ENCODE results near the gene DNAL1. TPM values are rescaled to one million over a fixed set of nuclear protein-coding genes. Genes with fewer than 3 reads are reported as not detected.
A peak's percentile ranks its signal among the peaks of the same experiment; 100 is the strongest.

DNAL1 gene
- total RNA-seq (6.0 TPM), polyA plus RNA-seq (4.1 TPM)
- long read RNA-seq, donor 1, full-length matches to known transcripts, result 1 of 1 reads
- long read RNA-seq, donor 1, partial matches to known transcripts, result 0 of 1 reads
- long read RNA-seq, donor 1, other reads (novel, unspliced or antisense), result 0 of 1 reads
- long read RNA-seq, donor 2, result 0 reads
- long read RNA-seq, donor 3, full-length matches to known transcripts, result 1 of 1 reads
- long read RNA-seq, donor 3, partial matches to known transcripts, result 0 of 1 reads
- long read RNA-seq, donor 3, other reads (novel, unspliced or antisense), result 0 of 1 reads
- long read RNA-seq, donor 4, result 0 reads
- long read RNA-seq, donor 5, full-length matches to known transcripts, result 2 of 2 reads
- long read RNA-seq, donor 5, partial matches to known transcripts, result 0 of 2 reads
- long read RNA-seq, donor 5, other reads (novel, unspliced or antisense), result 0 of 2 reads
- long read RNA-seq, donor 6, result 0 reads
- long read RNA-seq, donor 7, full-length matches to known transcripts, result 1 of 1 reads
- long read RNA-seq, donor 7, partial matches to known transcripts, result 0 of 1 reads
- long read RNA-seq, donor 7, other reads (novel, unspliced or antisense), result 0 of 1 reads
- long read RNA-seq, donor 8, result 0 reads
- long read RNA-seq, donor 9, full-length matches to known transcripts, result 2 of 2 reads
- long read RNA-seq, donor 9, partial matches to known transcripts, result 0 of 2 reads
- long read RNA-seq, donor 9, other reads (novel, unspliced or antisense), result 0 of 2 reads
- long read RNA-seq, donor 10, partial matches to known transcripts, result 0 of 1 reads
- long read RNA-seq, donor 10, other reads (novel, unspliced or antisense), result 0 of 1 reads

DNA sequence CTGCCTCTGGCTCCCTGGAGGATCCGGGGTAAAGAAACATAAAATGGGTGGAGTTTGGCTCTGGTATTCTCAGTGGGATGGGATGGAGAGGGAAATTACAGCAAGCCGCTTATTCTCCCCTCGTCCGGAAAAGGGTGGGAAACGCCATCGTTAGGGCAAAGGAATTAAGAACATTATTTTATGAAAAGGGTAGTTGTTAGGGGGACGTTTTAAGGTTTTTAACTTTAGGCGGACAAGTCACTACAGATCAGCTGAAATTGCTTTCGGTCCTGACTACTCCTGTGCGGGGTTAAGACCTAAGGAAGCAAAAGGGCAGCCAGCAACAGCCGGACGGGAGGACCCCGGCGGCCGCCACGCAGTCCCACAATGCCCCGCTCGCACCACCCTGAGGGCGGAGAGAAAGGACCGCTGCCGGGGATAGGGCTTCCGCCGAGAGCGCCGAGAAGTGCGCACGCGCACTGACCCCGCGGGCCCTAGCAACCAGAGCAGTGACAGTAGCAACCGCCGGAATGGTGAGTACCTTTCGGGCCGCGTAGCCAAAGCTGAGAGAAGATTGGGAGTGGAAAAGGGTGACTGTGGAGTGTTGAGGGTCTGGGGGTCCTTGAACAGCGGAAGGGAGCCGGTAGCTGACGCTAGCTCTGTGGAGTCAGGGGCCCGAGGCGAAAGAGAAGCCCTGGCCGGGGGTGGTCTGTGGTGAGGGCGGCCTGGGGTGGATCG, at the start of gene DNAL1:
Gene DNAL1 (plus strand): TSS at position 456 of the 717 bp plus-strand sequence. CDS start 54 bp downstream, at position 510.
- Histone ChIP-seq H3K9me3 (ENCODE audit: control insufficient read depth in 2 of 2, insufficient read depth in 1 of 2, low read length in 1 of 2) (no peaks in the 10 kb centered on the region), H3K36me3 (ENCODE audit: control insufficient read depth in 2 of 2, insufficient read depth in 2 of 2, low read length in 1 of 2) (no peaks in the 10 kb centered on the region), H3K27me3 (ENCODE audit: control insufficient read depth in 2 of 2, insufficient read depth in 1 of 2, low read length in 1 of 2) (no peaks in the 10 kb centered on the region), H3K4me3 (ENCODE audit: low read length in 2 of 2) (peak within 1 kb of the TSS; percentile 83 to 94), H3K4me1 (ENCODE audit: control insufficient read depth in 2 of 2, insufficient read depth in 2 of 2, low read length in 2 of 2) (peaks cover 4 to 8% of the 10 kb centered on the region in 2 donors), H3K27ac (ENCODE audit: low read depth in 1 of 2, low read length in 1 of 2) (peak within 1 kb of the TSS; percentile 56 to 75)
- WGBS, result under 1% methylated on average over 43 of the region's 43 CpGs
- DNase-seq (ENCODE audit: low read depth in 6 of 9, low spot score in 9 of 9), result peak; percentile 73 to 93 (median 84)

DNA sequence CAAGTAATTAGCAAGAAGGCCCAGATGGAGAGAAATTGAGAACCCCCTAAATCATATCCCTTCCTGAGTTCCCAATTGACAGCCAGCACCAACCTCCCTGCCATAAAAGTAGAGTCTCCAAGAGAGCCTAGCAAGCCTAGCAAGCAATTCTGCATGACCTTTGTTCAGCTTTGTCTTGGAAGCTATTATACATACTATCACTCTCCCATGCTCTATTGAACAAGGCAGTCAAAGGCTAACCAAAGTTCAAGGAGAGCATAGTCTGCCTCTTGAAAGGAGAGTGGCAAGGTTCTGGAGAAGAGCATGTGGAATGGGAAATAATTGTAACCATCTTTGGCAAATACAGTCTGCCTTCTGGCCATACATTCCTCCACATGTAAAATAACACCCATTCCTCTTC, 45.3 kb upstream of the DNAL1 start:
- no peaks in the 10 kb centered on the region for H3K4me1 ChIP-seq (ENCODE audit: control insufficient read depth in 2 of 2, insufficient read depth in 2 of 2, low read length in 2 of 2)
- no peaks in the 10 kb centered on the region for H3K36me3 ChIP-seq (ENCODE audit: control insufficient read depth in 2 of 2, insufficient read depth in 2 of 2, low read length in 1 of 2)
- DNase-seq (ENCODE audit: low read depth in 6 of 9, low spot score in 9 of 9), result no peak
- no peak overlapping the region for H3K4me3 ChIP-seq (ENCODE audit: low read length in 2 of 2)
- no peaks in the 10 kb centered on the region for H3K9me3 ChIP-seq (ENCODE audit: control insufficient read depth in 2 of 2, insufficient read depth in 1 of 2, low read length in 1 of 2)
- no peaks in the 10 kb centered on the region for H3K27me3 ChIP-seq (ENCODE audit: control insufficient read depth in 2 of 2, insufficient read depth in 1 of 2, low read length in 1 of 2)
- no peak overlapping the region for H3K27ac ChIP-seq (ENCODE audit: low read depth in 1 of 2, low read length in 1 of 2)

DNA sequence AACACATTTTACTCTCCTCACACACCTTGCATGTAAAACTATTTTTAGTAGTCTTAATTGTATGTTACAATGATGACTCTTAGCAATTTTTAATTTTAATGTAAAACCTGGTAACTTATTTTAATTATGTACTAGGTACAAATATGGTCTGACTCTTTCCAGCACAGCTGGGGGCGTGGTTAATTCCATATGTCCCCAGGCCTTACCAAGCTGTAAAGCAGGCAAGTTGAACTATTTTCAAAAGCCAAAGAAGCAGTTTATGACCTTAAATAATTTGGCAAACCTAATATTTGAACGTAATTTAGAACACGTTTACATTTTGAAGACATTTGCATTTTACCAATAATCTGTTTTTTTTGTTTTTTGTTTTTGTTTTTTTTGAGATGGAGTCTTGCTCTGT, 41.8 kb upstream of the DNAL1 start:
- H3K9me3 ChIP-seq (ENCODE audit: control insufficient read depth in 2 of 2, insufficient read depth in 1 of 2, low read length in 1 of 2), result peaks cover 0 to 7% of the 10 kb centered on the region in 2 donors
- H3K27ac ChIP-seq (ENCODE audit: low read depth in 1 of 2, low read length in 1 of 2), result no peak overlapping the region
- DNase-seq (ENCODE audit: low read depth in 6 of 9, low spot score in 9 of 9), result no peak
- H3K4me3 ChIP-seq (ENCODE audit: low read length in 2 of 2), result no peak overlapping the region
- H3K4me1 ChIP-seq (ENCODE audit: control insufficient read depth in 2 of 2, insufficient read depth in 2 of 2, low read length in 2 of 2), result no peaks in the 10 kb centered on the region
- no peaks in the 10 kb centered on the region for H3K36me3 ChIP-seq (ENCODE audit: control insufficient read depth in 2 of 2, insufficient read depth in 2 of 2, low read length in 1 of 2)
- H3K27me3 ChIP-seq (ENCODE audit: control insufficient read depth in 2 of 2, insufficient read depth in 1 of 2, low read length in 1 of 2), result no peaks in the 10 kb centered on the region
- 97% methylated on average over 3 of the region's 3 CpGs for WGBS

- no peak for DNase-seq (ENCODE audit: low read depth in 6 of 9, low spot score in 9 of 9)
- Histone ChIP-seq H3K4me3 (ENCODE audit: low read length in 2 of 2) (no peak overlapping the region), H3K9me3 (ENCODE audit: control insufficient read depth in 2 of 2, insufficient read depth in 1 of 2, low read length in 1 of 2) (peaks cover 0 to 10% of the 10 kb centered on the region in 2 donors), H3K36me3 (ENCODE audit: control insufficient read depth in 2 of 2, insufficient read depth in 2 of 2, low read length in 1 of 2) (no peaks in the 10 kb centered on the region), H3K27me3 (ENCODE audit: control insufficient read depth in 2 of 2, insufficient read depth in 1 of 2, low read length in 1 of 2) (peaks cover 0 to 3% of the 10 kb centered on the region in 2 donors), H3K4me1 (ENCODE audit: control insufficient read depth in 2 of 2, insufficient read depth in 2 of 2, low read length in 2 of 2) (no peaks in the 10 kb centered on the region), H3K27ac (ENCODE audit: low read depth in 1 of 2, low read length in 1 of 2) (no peak overlapping the region)
- 97% methylated on average over 3 of the region's 3 CpGs for WGBS
Measured at GRCh38 chr14:73606271-73606670, 38.5 kb upstream of the DNAL1 start.

- Histone ChIP-seq H3K27ac (ENCODE audit: low read depth in 1 of 2, low read length in 1 of 2) (no peak overlapping the region), H3K4me1 (ENCODE audit: control insufficient read depth in 2 of 2, insufficient read depth in 2 of 2, low read length in 2 of 2) (no peaks in the 10 kb centered on the region), H3K9me3 (ENCODE audit: control insufficient read depth in 2 of 2, insufficient read depth in 1 of 2, low read length in 1 of 2) (peaks cover 0 to 10% of the 10 kb centered on the region in 2 donors), H3K27me3 (ENCODE audit: control insufficient read depth in 2 of 2, insufficient read depth in 1 of 2, low read length in 1 of 2) (peaks cover 3 to 10% of the 10 kb centered on the region in 2 donors), H3K4me3 (ENCODE audit: low read length in 2 of 2) (no peak overlapping the region), H3K36me3 (ENCODE audit: control insufficient read depth in 2 of 2, insufficient read depth in 2 of 2, low read length in 1 of 2) (no peaks in the 10 kb centered on the region)
- WGBS, result 94% methylated on average over 1 of the region's 1 CpG
- no peak for DNase-seq (ENCODE audit: low read depth in 6 of 9, low spot score in 9 of 9)
Measured at GRCh38 chr14:73607241-73607640, 37.5 kb upstream of the DNAL1 start.

DNA sequence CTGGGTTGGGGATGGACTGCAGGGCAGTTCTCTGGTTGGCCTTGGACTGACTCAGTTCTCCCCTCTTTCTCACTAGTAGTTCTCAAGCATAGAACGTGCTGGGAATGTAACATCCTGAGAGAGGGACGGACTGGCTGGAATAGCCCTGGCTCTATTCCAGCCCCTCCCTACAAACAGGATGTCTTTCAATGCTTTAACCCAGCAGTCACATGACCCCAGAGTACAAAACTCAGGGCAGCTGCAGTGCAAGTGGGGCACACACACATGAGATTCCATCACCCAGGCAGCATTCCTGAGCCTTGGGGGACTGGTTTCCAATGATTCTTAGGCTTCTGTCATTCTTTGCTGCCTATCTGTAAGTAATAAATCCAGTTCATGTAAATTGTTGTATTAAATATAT, 34.1 kb upstream of the DNAL1 start:
- Histone ChIP-seq H3K27me3 (ENCODE audit: control insufficient read depth in 2 of 2, insufficient read depth in 1 of 2, low read length in 1 of 2) (peaks cover 3 to 24% of the 10 kb centered on the region in 2 donors), H3K27ac (ENCODE audit: low read depth in 1 of 2, low read length in 1 of 2) (no peak overlapping the region), H3K9me3 (ENCODE audit: control insufficient read depth in 2 of 2, insufficient read depth in 1 of 2, low read length in 1 of 2) (peaks cover 0 to 10% of the 10 kb centered on the region in 2 donors), H3K36me3 (ENCODE audit: control insufficient read depth in 2 of 2, insufficient read depth in 2 of 2, low read length in 1 of 2) (no peaks in the 10 kb centered on the region), H3K4me3 (ENCODE audit: low read length in 2 of 2) (no peak overlapping the region), H3K4me1 (ENCODE audit: control insufficient read depth in 2 of 2, insufficient read depth in 2 of 2, low read length in 2 of 2) (peaks cover 0 to 3% of the 10 kb centered on the region in 2 donors)
- DNase-seq (ENCODE audit: low read depth in 6 of 9, low spot score in 9 of 9), result no peak
- 99% methylated on average over 2 of the region's 2 CpGs for WGBS

DNA sequence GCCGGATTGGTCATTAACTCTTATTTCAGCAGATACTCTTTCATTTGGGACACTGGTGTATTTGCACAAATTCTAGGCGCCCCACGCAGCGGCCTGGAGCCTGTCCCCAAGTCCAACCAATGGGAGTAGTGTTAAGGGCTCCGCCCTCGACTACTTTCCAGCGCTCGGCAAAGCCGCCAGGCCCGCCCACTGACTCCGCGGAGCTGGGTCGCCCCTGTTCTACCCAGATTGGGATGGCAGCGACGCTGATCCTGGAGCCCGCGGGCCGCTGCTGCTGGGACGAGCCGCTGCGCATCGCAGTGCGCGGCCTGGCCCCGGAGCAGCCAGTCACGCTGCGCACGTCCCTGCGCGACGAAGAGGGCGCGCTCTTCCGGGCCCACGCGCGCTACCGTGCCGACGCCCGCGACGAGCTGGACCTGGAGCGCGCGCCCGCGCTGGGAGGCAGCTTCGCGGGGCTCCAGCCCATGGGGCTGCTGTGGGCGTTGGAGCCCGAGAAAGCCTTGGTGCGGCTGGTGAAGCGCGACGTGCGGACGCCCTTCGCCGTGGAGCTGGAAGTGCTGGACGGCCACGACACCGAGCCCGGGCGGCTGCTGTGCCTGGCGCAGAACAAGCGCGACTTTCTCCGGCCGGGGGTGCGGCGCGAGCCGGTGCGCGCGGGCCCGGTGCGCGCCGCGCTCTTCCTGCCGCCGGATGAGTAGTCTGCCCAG, 32.3 kb upstream of the DNAL1 start, which contains the start of gene ACOT6:
Gene ACOT6 (plus strand): TSS at position 179 of the 707 bp plus-strand sequence. CDS start 55 bp downstream, at position 234.
- peaks cover 3 to 24% of the 10 kb centered on the region in 2 donors for H3K27me3 ChIP-seq (ENCODE audit: control insufficient read depth in 2 of 2, insufficient read depth in 1 of 2, low read length in 1 of 2)
- no peaks in the 10 kb centered on the region for H3K36me3 ChIP-seq (ENCODE audit: control insufficient read depth in 2 of 2, insufficient read depth in 2 of 2, low read length in 1 of 2)
- peaks cover 0 to 3% of the 10 kb centered on the region in 2 donors for H3K4me1 ChIP-seq (ENCODE audit: control insufficient read depth in 2 of 2, insufficient read depth in 2 of 2, low read length in 2 of 2)
- peaks cover 0 to 4% of the 10 kb centered on the region in 2 donors for H3K9me3 ChIP-seq (ENCODE audit: control insufficient read depth in 2 of 2, insufficient read depth in 1 of 2, low read length in 1 of 2)
- H3K27ac ChIP-seq (ENCODE audit: low read depth in 1 of 2, low read length in 1 of 2), result peak within 1 kb of the TSS in 1 of 2 donors; percentile 77
- H3K4me3 ChIP-seq (ENCODE audit: low read length in 2 of 2), result peak within 1 kb of the TSS; percentile 51 to 63
- under 1% methylated on average over 84 of the region's 84 CpGs for WGBS
- peak; percentile 25 to 86 (median 65) for DNase-seq (ENCODE audit: low read depth in 6 of 9, low spot score in 9 of 9)

DNA sequence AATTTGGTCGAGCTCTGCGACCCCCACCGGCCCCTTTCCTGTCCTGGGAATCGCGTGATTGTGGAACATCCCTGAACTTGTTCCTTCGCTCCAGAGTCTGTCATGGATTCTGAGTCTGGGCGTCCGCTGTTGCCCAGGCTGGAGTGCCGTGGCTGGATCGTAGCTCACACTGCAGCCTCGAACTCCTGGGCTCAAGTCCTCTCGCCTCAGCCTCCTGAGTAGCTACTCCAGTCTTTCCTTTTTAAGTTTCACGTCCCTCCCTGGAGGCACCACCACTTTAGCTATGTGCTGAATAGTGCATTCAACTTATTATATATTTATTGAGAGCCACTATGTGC, 31.8 kb upstream of the DNAL1 start:
- no peak overlapping the region for H3K27ac ChIP-seq (ENCODE audit: low read depth in 1 of 2, low read length in 1 of 2)
- 12% methylated on average over 13 of the region's 13 CpGs for WGBS

More for the DNA sequence above, 31.8 kb upstream of the DNAL1 start:
- peaks cover 0 to 4% of the 10 kb centered on the region in 2 donors for H3K9me3 ChIP-seq (ENCODE audit: control insufficient read depth in 2 of 2, insufficient read depth in 1 of 2, low read length in 1 of 2)
- H3K36me3 ChIP-seq (ENCODE audit: control insufficient read depth in 2 of 2, insufficient read depth in 2 of 2, low read length in 1 of 2), result no peaks in the 10 kb centered on the region
- DNase-seq (ENCODE audit: low read depth in 6 of 9, low spot score in 9 of 9), result peak in 1 of 9 donors; percentile 13
- peaks cover 0 to 3% of the 10 kb centered on the region in 2 donors for H3K4me1 ChIP-seq (ENCODE audit: control insufficient read depth in 2 of 2, insufficient read depth in 2 of 2, low read length in 2 of 2)
- peak overlapping the region; percentile 51 to 63 for H3K4me3 ChIP-seq (ENCODE audit: low read length in 2 of 2)
- peaks cover 3 to 24% of the 10 kb centered on the region in 2 donors for H3K27me3 ChIP-seq (ENCODE audit: control insufficient read depth in 2 of 2, insufficient read depth in 1 of 2, low read length in 1 of 2)
